Coronary artery (tissue), 2 donors: Measurements from ENCODE around the gene ITGAV.
A peak's percentile ranks its signal among the peaks of the same experiment; 100 is the strongest.

Experiments used
- DNase-seq: peaks from one replicate; pipeline ENCODE4 v3.0.0-alpha.2; 2017; ENCODE audit warnings: low spot score
- H3K27ac ChIP-seq, 2 donors: fragments of 200-600 bp; sonication (generic); one replicate each; pipeline ENCODE4 v1.5.1; 2016 to 2019
- H3K4me3 ChIP-seq: fragments of 200-600 bp; sonication (generic); 2 replicates; pipeline ENCODE4 v1.5.1; 2016; ENCODE audit warnings: mild to moderate bottlenecking, moderate library complexity
- CTCF ChIP-seq: fragments of 200-600 bp; sonication (generic); IDR thresholded peaks from one replicate; pipeline ENCODE4 v1.5.1; 2019; ENCODE audit warnings: antibody characterized with exemption

ITGAV gene

GRCh38 chr2:186683341-186683740 lies 93.5 kb downstream of the ITGAV start:
- Histone ChIP-seq H3K4me3 (no peak overlapping the region), H3K27ac (no peak overlapping the region)
- DNase-seq = no peak
- TF ChIP-seq CTCF = no peak

DNA sequence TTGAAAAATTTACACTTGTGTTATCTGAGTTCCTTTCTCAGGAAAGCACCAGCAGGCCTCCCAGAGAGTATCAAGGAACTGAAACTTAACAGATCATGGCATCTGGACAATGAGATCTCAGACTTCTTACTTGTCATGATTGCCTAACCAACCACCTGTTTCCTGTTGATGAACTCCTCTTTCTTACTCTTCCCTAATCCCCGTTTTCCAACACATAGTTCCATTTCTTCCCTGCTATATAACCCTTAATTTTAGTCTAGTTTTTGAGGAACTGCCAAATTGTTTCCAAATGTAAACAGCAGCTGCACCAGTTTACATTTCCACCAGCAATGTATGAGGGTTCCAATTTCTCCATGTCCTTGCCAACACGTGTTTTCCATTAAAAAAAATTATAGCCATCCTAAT lies 98.0 kb downstream of the ITGAV start:
- Histone ChIP-seq H3K27ac (no peak overlapping the region), H3K4me3 (no peak overlapping the region)
- no peak for DNase-seq
- TF ChIP-seq CTCF = no peak

GRCh38 chr2:186688813-186689212 lies 99.0 kb downstream of the ITGAV start:
- no peak overlapping the region for H3K27ac ChIP-seq
- H3K4me3 ChIP-seq = no peak overlapping the region
- TF ChIP-seq CTCF = no peak
- no peak for DNase-seq

GRCh38 chr2:186690786-186691185 lies 100.9 kb downstream of the ITGAV start:
- no peak for DNase-seq
- Histone ChIP-seq H3K27ac (no peak overlapping the region), H3K4me3 (no peak overlapping the region)
- TF ChIP-seq CTCF = no peak

DNA sequence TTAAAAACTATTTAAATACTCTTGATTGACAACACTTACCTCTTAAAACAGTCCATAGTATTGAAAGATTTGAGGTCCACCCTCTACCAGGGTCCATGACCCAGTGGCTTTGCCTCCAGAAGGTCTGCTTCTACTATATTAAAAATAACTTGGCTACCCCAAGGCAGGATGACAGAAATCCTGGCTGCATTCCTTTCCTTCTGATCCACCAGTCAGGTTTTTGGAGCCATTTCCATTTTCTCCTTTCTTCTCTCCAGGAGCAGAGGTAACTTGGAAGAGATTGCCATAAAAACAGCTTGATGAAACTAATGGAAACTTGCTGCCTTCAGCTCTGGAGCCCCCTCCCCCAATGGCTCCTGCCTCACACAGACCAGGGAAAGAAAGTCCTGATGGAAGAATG lies 101.4 kb downstream of the ITGAV start:
- Histone ChIP-seq H3K27ac (no peak overlapping the region), H3K4me3 (no peak overlapping the region)
- no peak for DNase-seq
- TF ChIP-seq CTCF = no peak

- TF ChIP-seq CTCF = no peak
- H3K4me3 ChIP-seq = no peak overlapping the region
- DNase-seq = no peak
- no peak overlapping the region for H3K27ac ChIP-seq
These were observed 102.0 kb downstream of the ITGAV start for GRCh38 chr2:186691900-186692299.

DNA sequence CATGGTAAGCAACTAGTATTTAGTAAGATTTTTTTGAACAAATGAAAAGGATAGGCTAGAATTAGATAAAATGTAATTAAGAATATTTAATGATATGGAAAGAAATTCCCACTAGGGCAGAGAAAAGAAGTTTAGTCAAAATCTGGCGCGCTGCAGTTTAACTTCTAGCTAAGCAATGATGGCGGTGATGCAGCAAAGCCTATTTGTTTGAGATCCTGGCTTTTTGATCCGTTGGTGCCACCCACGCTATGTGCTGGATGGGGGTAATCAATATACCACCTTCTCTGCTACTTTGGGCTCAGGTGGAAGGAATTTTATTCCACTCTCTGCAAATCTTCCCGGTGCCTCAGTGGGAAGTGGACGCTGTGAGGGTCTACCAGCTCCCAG lies 103.6 kb downstream of the ITGAV start:
- no peak for DNase-seq
- peak overlapping the region in 1 of 2 donors; percentile 57 for H3K27ac ChIP-seq
- no peak for TF ChIP-seq CTCF
- H3K4me3 ChIP-seq = peak overlapping the region; percentile 88
